Vagina (tissue), 2 donors: ENCODE measurements around the gene UBA6.

Source experiments
- CTCF ChIP-seq, 3 experiments: fragments of 450-650 bp in 2 of 3; fragments of 200-600 bp in 1 of 3; sonication (generic) in 1 of 3; IDR thresholded peaks; one replicate each; pipeline ENCODE4 v1.5.1; 2017 to 2019; ENCODE audit warnings: antibody characterized with exemption in 3 of 3, mild to moderate bottlenecking in 2 of 3, moderate library complexity in 2 of 3
- POLR2A ChIP-seq, 2 donors: fragments of 450-650 bp; IDR thresholded peaks; one replicate each; pipeline ENCODE4 v1.6.1; 2017; ENCODE audit warnings: antibody characterized with exemption in 2 of 2, mild to moderate bottlenecking in 2 of 2, moderate library complexity in 2 of 2

GRCh38 chr4:67736262-67736661 lies 35.3 kb upstream of the UBA6 start:
- no peak for TF ChIP-seq CTCF (IDR thresholded peaks at IDR 0.05)
- TF ChIP-seq POLR2A (IDR thresholded peaks at IDR 0.05), result no peak
